HepG2 (cell line): ENCODE data around the gene ZDHHC18. TPM values are rescaled to one million over a fixed set of nuclear protein-coding genes. Genes with fewer than 3 reads are reported as not detected.

Source experiments
- ASH2L ChIP-seq: fragments of 300-600, 200-600 bp; sonication (generic); IDR thresholded peaks from 2 replicates; pipeline ENCODE4 v1.7.0; 2017; ENCODE audit warnings: low read depth, mild to moderate bottlenecking, moderate library complexity, mixed read lengths, low read length; ENCODE audit not compliant: insufficient read length
- BCL6 ChIP-seq: IDR thresholded peaks from 2 replicates; pipeline ENCODE4 v1.6.1; 2016; ENCODE audit warnings: missing genetic modification reagents, missing compliant biosample characterization
- CHCHD3 ChIP-seq: sonication (generic); formaldehyde crosslinking; IDR thresholded peaks from 2 replicates; pipeline ENCODE4 v1.8.0; 2022; ENCODE audit warnings: mild to moderate bottlenecking, missing genetic modification reagents, moderate library complexity
- CREB1 ChIP-seq, 2 experiments: fragments of 450-650 bp in 1 of 2; IDR thresholded peaks; 2 replicates each; pipeline ENCODE4 v1.6.1; 2016 to 2017; ENCODE audit warnings: control low read depth in 1 of 2, mild to moderate bottlenecking in 1 of 2, missing compliant biosample characterization in 1 of 2, missing genetic modification characterization in 1 of 2
- GATAD2A ChIP-seq: IDR thresholded peaks from 2 replicates; pipeline ENCODE4 v1.6.1; 2016
- IRF2 ChIP-seq: IDR thresholded peaks from 2 replicates; pipeline ENCODE4 v1.6.1; 2018; ENCODE audit warnings: missing genetic modification reagents, missing compliant biosample characterization
- KAT7 ChIP-seq: IDR thresholded peaks from 2 replicates; pipeline ENCODE4 v1.6.1; 2018; ENCODE audit warnings: borderline replicate concordance, missing compliant biosample characterization
- MTA1 ChIP-seq: sonication (generic); formaldehyde crosslinking; IDR thresholded peaks from 2 replicates; pipeline ENCODE4 v1.4.0; 2020; ENCODE audit warnings: missing genetic modification reagents, mild to moderate bottlenecking, borderline replicate concordance
- MXD4 ChIP-seq: IDR thresholded peaks from 2 replicates; pipeline ENCODE4 v1.6.1; 2016; ENCODE audit warnings: mild to moderate bottlenecking, missing biosample characterization, missing genetic modification reagents
- NONO ChIP-seq, 2 experiments: fragments of 450-650 bp in 1 of 2; sonication (generic) in 1 of 2; formaldehyde crosslinking in 1 of 2; IDR thresholded peaks in 1 of 2; conservative IDR thresholded peaks in 1 of 2; 2 replicates each; pipeline versions ENCODE4 v1.6.1 to v1.8.0; 2017 to 2022; ENCODE audit warnings: mild to moderate bottlenecking in 1 of 2, missing genetic modification reagents in 1 of 2, moderate library complexity in 1 of 2
- NR2F1 ChIP-seq, 2 experiments: fragments of 450-650 bp in 1 of 2; formaldehyde crosslinking in 1 of 2; IDR thresholded peaks; 2 replicates each; pipeline versions ENCODE4 v1.5.0 to v1.6.1; 2016 to 2020; ENCODE audit warnings: mild to moderate bottlenecking in 1 of 2, missing compliant biosample characterization in 1 of 2, missing genetic modification reagents in 1 of 2, moderate library complexity in 1 of 2
- PAWR ChIP-seq: sonication (generic); formaldehyde crosslinking; IDR thresholded peaks from 2 replicates; pipeline ENCODE4 v1.4.0; 2020; ENCODE audit warnings: missing genetic modification reagents, mild to moderate bottlenecking, borderline replicate concordance
- RXRB ChIP-seq: IDR thresholded peaks from 2 replicates; pipeline ENCODE4 v1.6.1; 2016; ENCODE audit warnings: borderline replicate concordance, missing genetic modification reagents, missing compliant biosample characterization
- TGIF2 ChIP-seq: IDR thresholded peaks from 2 replicates; pipeline ENCODE4 v1.6.1; 2016; ENCODE audit warnings: control low read depth, missing compliant biosample characterization
- TRIM24 ChIP-seq: sonication (generic); formaldehyde crosslinking; IDR thresholded peaks from 2 replicates; pipeline ENCODE4 v1.8.0; 2022; ENCODE audit warnings: mild to moderate bottlenecking, missing genetic modification reagents
- ZFP90 ChIP-seq: sonication (generic); formaldehyde crosslinking; IDR thresholded peaks from 2 replicates; pipeline ENCODE4 v1.8.0; 2022; ENCODE audit warnings: missing genetic modification reagents, mild to moderate bottlenecking, inconsistent platforms, borderline replicate concordance
- ZNF24 ChIP-seq: fragments of 450-650 bp; IDR thresholded peaks from 2 replicates; pipeline ENCODE4 v1.6.1; 2017; ENCODE audit warnings: antibody characterized with exemption, mild to moderate bottlenecking
- ZNF484 ChIP-seq: sonication (generic); formaldehyde crosslinking; IDR thresholded peaks from 2 replicates; pipeline ENCODE4 v1.5.1; 2020; ENCODE audit warnings: mild to moderate bottlenecking, low read depth, missing genetic modification reagents, borderline replicate concordance
- ZNF703 ChIP-seq: sonication (generic); formaldehyde crosslinking; IDR thresholded peaks from 2 replicates; pipeline ENCODE4 v1.5.1; 2020; ENCODE audit warnings: missing genetic modification reagents, mild to moderate bottlenecking, moderate library complexity, borderline replicate concordance
- ZNF816 ChIP-seq: sonication (generic); formaldehyde crosslinking; IDR thresholded peaks from 2 replicates; pipeline ENCODE4 v1.8.0; 2022; ENCODE audit warnings: missing genetic modification reagents, mild to moderate bottlenecking, borderline replicate concordance
- ZNF839 ChIP-seq: sonication (generic); formaldehyde crosslinking; IDR thresholded peaks from 2 replicates; pipeline ENCODE4 v1.4.0; 2020; ENCODE audit warnings: missing genetic modification reagents, mild to moderate bottlenecking, borderline replicate concordance
- ZSCAN25 ChIP-seq: sonication (generic); formaldehyde crosslinking; IDR thresholded peaks from 2 replicates; pipeline ENCODE4 v1.8.0; 2022; ENCODE audit warnings: mild to moderate bottlenecking, missing genetic modification reagents
- polyA plus RNA-seq, 8 experiments: library from polyadenylated mRNA; depleted of rRNA in 3 of 8; stranded (reverse) in 7 of 8; unstranded in 1 of 8; fragments of >200 nt; fragmentation: Illumina TruSeq in 4 of 8; extraction: Trizol in 4 of 8; gene quantifications; 2 replicates each; pipeline versions ENCODE4 v1.2.1 to v1.2.3, GENCODE V29; 2011 to 2016; ENCODE audit warnings: low read depth in 4 of 8, missing spikeins in 1 of 8, mixed read lengths in 1 of 8; ENCODE audit not compliant: insufficient read depth in 1 of 8
- total RNA-seq, 5 experiments: library from RNA; depleted of rRNA; stranded (reverse); fragments of >200 nt; fragmentation: Illumina TruSeq; extraction: Trizol; gene quantifications; 2 replicates each; pipeline ENCODE4 v1.2.3, GENCODE V29; 2016; ENCODE audit warnings: low read depth in 1 of 5
- TF ChIP-seq, protein P1 (sequence below): IDR thresholded peaks from 2 replicates; pipeline ENCODE4 v1.6.1; 2016; ENCODE audit warnings: mild to moderate bottlenecking
- TF ChIP-seq, protein P2 (sequence below): sonication (generic); formaldehyde crosslinking; IDR thresholded peaks from 2 replicates; pipeline ENCODE4 v1.8.0; 2022; ENCODE audit warnings: missing genetic modification reagents, mild to moderate bottlenecking, inconsistent platforms, borderline replicate concordance

ZDHHC18 gene
- total and polyA plus RNA-seq, 2 of the 13 experiments (the other 11 are each of a cell fraction or from before 2014, with no cell fraction given), result 13.2 to 35.3 TPM

DNA sequence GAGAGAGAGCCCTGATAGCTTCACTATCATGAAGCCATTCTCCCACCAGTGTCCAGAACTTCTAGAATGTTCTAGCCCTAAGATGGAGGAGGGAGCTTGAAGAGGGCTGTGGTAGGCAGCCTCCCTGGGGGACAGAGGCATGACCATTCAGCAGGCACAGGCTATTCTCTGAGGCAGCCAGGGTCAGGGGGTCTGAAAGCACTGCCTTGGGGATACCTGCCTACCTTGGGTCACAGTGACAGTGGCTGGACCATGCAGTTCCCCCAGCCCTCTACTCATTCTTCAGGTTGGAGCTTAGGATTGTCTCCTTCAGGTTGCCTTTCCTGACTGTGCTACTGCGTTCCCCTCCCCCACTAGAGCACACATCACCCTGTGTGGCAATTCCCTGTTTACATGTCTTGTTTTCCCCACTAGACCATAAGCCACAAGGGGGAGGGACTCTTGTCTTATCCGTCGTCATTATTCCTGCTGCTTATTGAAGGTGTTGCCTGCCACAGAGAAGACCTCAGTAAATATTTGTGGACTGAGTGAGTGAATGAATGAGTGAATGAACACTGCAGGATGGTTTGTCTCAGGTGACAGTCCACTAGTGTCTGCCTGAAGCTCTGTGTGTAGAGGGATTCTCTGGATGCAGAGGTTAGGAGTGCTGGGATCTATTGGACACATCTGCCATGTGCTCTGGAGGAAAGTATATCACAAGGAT is 5.2 kb downstream of the ZDHHC18 start (continued):
- TF ChIP-seq CREB1 (IDR thresholded peaks at IDR 0.05) (peak; percentile 46; the same call in 1 of the 2 replicates), CREB1 (CRISPR knock-in tag; IDR thresholded peaks at IDR 0.05) (peak; percentile 81), TGIF2 (CRISPR knock-in tag) (0 out of 2 replicates have a peak, but pooled peaks have one; percentile 55), BCL6 (CRISPR knock-in tag) (peak; percentile 73), ZNF24 (peak; percentile 94), IRF2 (CRISPR knock-in tag) (peak; percentile 76), CHCHD3 (CRISPR knock-in tag) (no peak), ZFP90 (CRISPR knock-in tag) (peak; percentile 58; the same call in 1 of the 2 replicates), ZNF484 (CRISPR knock-in tag) (no peak), GATAD2A (CRISPR knock-in tag) (peak; percentile 96), MXD4 (CRISPR knock-in tag) (peak; percentile 45; the same call in 1 of the 2 replicates), PAWR (no peak), ZSCAN25 (CRISPR knock-in tag) (0 out of 2 replicates have a peak, but pooled peaks have one; percentile 38), MTA1 (CRISPR knock-in tag) (no peak), ASH2L (peak; percentile 34), ZNF816 (CRISPR knock-in tag) (no peak), TRIM24 (CRISPR knock-in tag) (peak; percentile 78; the same call in 1 of the 2 replicates), NONO (IDR thresholded peaks at IDR 0.05) (no peak), NONO (CRISPR knock-in tag; conservative IDR thresholded peaks at IDR 0.05) (peak; percentile 83), KAT7 (0 out of 2 replicates have a peak, but pooled peaks have one; percentile 64), ZNF839 (CRISPR knock-in tag) (no peak), ZNF703 (CRISPR knock-in tag) (no peak), RXRB (peak; percentile 87), NR2F1 (CRISPR knock-in tag; IDR thresholded peaks at IDR 0.05) (peak in 1 of 2 experiments; percentile 60; a peak in 2 of 4 replicates)
- TF ChIP-seq, protein P1, sequence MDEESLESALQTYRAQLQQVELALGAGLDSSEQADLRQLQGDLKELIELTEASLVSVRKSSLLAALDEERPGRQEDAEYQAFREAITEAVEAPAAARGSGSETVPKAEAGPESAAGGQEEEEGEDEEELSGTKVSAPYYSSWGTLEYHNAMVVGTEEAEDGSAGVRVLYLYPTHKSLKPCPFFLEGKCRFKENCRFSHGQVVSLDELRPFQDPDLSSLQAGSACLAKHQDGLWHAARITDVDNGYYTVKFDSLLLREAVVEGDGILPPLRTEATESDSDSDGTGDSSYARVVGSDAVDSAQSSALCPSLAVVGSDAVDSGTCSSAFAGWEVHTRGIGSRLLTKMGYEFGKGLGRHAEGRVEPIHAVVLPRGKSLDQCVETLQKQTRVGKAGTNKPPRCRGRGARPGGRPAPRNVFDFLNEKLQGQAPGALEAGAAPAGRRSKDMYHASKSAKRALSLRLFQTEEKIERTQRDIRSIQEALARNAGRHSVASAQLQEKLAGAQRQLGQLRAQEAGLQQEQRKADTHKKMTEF (CRISPR knock-in tag), result peak; percentile 78; the same call in 1 of the 2 replicates
- TF ChIP-seq, protein P2, sequence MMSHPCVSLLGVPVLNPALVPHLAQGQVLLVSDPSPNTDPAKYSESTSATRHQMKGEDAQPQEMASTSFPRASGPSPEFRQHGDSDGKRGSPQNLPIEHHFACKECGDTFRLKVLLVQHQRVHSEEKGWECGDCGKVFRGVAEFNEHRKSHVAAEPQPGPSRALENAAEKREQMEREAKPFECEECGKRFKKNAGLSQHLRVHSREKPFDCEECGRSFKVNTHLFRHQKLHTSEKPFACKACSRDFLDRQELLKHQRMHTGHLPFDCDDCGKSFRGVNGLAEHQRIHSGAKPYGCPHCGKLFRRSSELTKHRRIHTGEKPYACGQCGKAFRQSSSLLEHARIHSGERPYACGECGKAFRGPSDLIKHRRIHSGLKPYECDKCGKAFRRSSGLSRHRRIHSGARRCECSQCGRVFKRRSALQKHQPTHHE (CRISPR knock-in tag), result 0 out of 2 replicates have a peak, but pooled peaks have one; percentile 49
